GM23338 (cell line): ENCODE results near the gene MYRF. TPM values are rescaled to one million over a fixed set of nuclear protein-coding genes. Genes with fewer than 3 reads are reported as not detected.

Experiments
- CREB1 ChIP-seq: fragments of 250-450 bp; sonication (Bioruptor Pico); IDR thresholded peaks from 2 replicates; pipeline ENCODE4 v1.5.0; 2020; ENCODE audit warnings: low read depth, mild to moderate bottlenecking, moderate library complexity
- EZH2phosphoT487 ChIP-seq: fragments of 200-600 bp; sonication (generic); IDR thresholded peaks from one replicate; pipeline ENCODE4 v1.8.1; 2018; ENCODE audit warnings: antibody characterized with exemption; ENCODE audit not compliant: unreplicated experiment
- JUNB ChIP-seq: IDR thresholded peaks from one replicate; pipeline ENCODE4 v1.6.1; 2016; ENCODE audit warnings: antibody characterized with exemption; ENCODE audit not compliant: unreplicated experiment
- NANOG ChIP-seq: IDR thresholded peaks from 2 replicates; pipeline ENCODE4 v1.6.1; 2016; ENCODE audit warnings: antibody characterized with exemption, borderline replicate concordance
- POLR2AphosphoS5 ChIP-seq: IDR thresholded peaks from 2 replicates; pipeline ENCODE4 v1.6.1; 2016; ENCODE audit warnings: antibody characterized with exemption, low read depth
- REST ChIP-seq: IDR thresholded peaks from one replicate; pipeline ENCODE4 v1.6.1; 2018; ENCODE audit warnings: antibody characterized with exemption; ENCODE audit not compliant: unreplicated experiment
- ZNF114 ChIP-seq: fragments of 250-450 bp; sonication (Bioruptor Pico); IDR thresholded peaks from 2 replicates; pipeline ENCODE4 v1.5.0; 2020; ENCODE audit warnings: mild to moderate bottlenecking, moderate library complexity
- ZNF331 ChIP-seq: fragments of 250-450 bp; sonication (Bioruptor Pico); IDR thresholded peaks from 2 replicates; pipeline ENCODE4 v1.5.0; 2020; ENCODE audit warnings: low read depth, mild to moderate bottlenecking, moderate library complexity
- ZNF462 ChIP-seq: fragments of 250-450 bp; sonication (Bioruptor Pico); IDR thresholded peaks from 2 replicates; pipeline ENCODE4 v1.5.0; 2020; ENCODE audit warnings: mild to moderate bottlenecking, moderate library complexity
- polyA plus RNA-seq: library from polyadenylated mRNA; unstranded; fragments of >200 nt; fragmentation: Nextera tagmentation; extraction: Ambion mirVana; gene quantifications from 2 replicates; pipeline ENCODE4 v1.2.1, GENCODE V29; 2016
- total RNA-seq: library from RNA; depleted of rRNA; stranded (reverse); fragments of >200 nt; shearing (Covaris generic); gene quantifications from 2 replicates; pipeline ENCODE4 v1.2.3, GENCODE V29; 2014

The MYRF gene
- total and polyA plus RNA-seq, 2 experiments from 2014 or later = 1.9 to 5.5 TPM

- no peak for TF ChIP-seq ZNF462
- no peak for TF ChIP-seq REST
- TF ChIP-seq NANOG = no peak
- no peak for TF ChIP-seq CREB1 (CRISPR knock-in tag)
- no peak for TF ChIP-seq ZNF331
- TF ChIP-seq POLR2AphosphoS5 = no peak
- no peak for TF ChIP-seq JUNB
- TF ChIP-seq ZNF114 (CRISPR knock-in tag) = no peak
- TF ChIP-seq EZH2phosphoT487 = no peak
Observed at GRCh38 chr11:61763930-61764605, 11.6 kb downstream of the MYRF start (continued).
